Stimulated activated CD4-positive, alpha-beta T cell treated with anti-CD3 and anti-CD28 coated beads, TNF-alpha, amount 100 ng/mL, for 48 hours (primary cell): ENCODE data around the gene TP73.

Experiments used
- DNase-seq, 3 donors: peaks; one replicate each; pipeline ENCODE4 v3.0.0-alpha.2; 2020; ENCODE audit warnings: low read depth in 3 of 3

The TP73 gene

GRCh38 chr1:3763351-3764125 is 111.2 kb downstream of the TP73 start:
- DNase-seq = no peak

- DNase-seq = no peak
These were observed 115.1 kb downstream of the TP73 start for GRCh38 chr1:3767328-3767925.

- no peak for DNase-seq
These were observed 116.6 kb downstream of the TP73 start for GRCh38 chr1:3768811-3769390.

- no peak for DNase-seq
These were observed 117.9 kb downstream of the TP73 start for GRCh38 chr1:3770047-3770765.

- no peak for DNase-seq
These were observed 119.1 kb downstream of the TP73 start for GRCh38 chr1:3771108-3772026.

GRCh38 chr1:3772027-3772714 is 119.9 kb downstream of the TP73 start:
- DNase-seq = peak; percentile 71 to 90 (median 79)

- DNase-seq = no peak
These were observed 120.6 kb downstream of the TP73 start, which contains the start of gene SMIM1 for GRCh38 chr1:3772715-3773571. Gene SMIM1 (plus strand): TSS chr1:3772749. CDS start chr1:3775374, 2,625 bp downstream.

- DNase-seq = no peak
These were observed 121.4 kb downstream of the TP73 start for GRCh38 chr1:3773572-3774275.

- DNase-seq = no peak
These were observed 122.1 kb downstream of the TP73 start for GRCh38 chr1:3774276-3774945.

- no peak for DNase-seq
These were observed 122.7 kb downstream of the TP73 start for GRCh38 chr1:3774946-3775489.

GRCh38 chr1:3775490-3776230 is 123.3 kb downstream of the TP73 start:
- DNase-seq = peak in 1 of 3 donors; percentile 43

GRCh38 chr1:3776231-3776961 is 124.1 kb downstream of the TP73 start:
- DNase-seq = no peak

GRCh38 chr1:3777078-3777547 is 124.8 kb downstream of the TP73 start:
- no peak for DNase-seq

- DNase-seq = no peak
These were observed 125.6 kb downstream of the TP73 start for GRCh38 chr1:3777647-3778589.

- DNase-seq = no peak
These were observed 126.4 kb downstream of the TP73 start for GRCh38 chr1:3778590-3779264.
